ENCODE results near the gene CC2D1B. TPM values are rescaled to one million over a fixed set of nuclear protein-coding genes. Genes with fewer than 3 reads are reported as not detected.

CC2D1B gene
- total RNA-seq, 1 experiment from 2014 or later = 24.3 TPM

DNA sequence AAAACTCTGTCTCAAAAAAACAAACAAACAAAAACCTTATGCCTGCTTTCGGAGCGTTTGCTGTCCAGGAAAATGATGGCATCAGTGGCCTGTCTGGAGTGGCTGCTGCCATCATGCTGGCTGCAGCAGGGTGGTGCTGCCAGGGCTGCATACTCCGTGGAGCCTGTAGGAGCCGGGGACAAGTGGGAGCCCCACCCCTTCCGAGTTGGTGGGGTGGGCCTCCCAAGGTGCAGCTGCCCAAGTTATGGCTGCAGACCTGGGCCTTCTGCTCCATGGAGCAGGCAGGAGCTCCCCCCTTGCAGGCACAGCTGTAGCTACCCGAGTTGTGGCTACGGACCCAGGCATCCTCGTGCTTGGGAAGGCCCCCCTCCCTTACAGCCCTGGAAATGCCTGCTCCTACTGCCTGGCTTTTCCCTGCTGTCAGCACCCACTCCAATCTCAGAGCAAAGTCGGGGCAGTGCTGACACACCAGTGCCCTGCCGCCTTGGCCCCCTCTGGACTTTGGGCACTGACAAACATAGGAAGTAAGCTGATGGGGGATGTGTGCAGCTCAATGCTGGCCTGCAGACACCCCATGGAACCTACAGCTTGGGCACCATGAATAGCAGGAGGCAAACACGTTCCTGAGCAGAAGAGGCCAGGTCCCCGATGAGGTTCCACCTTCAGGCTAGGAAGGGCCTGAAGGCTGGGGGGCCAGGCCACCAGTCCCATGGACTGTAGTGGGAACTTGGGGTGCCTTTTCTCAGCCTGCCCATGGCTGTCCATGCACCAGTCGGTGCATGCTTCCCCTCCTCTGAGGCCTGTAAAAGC is 60.4 kb downstream of the CC2D1B start:
- no peaks in the 10 kb centered on the region for H3K27me3 Mint-ChIP-seq (ENCODE audit: low read depth)
- no peak overlapping the region for H4K91ac ChIP-seq (ENCODE audit: insufficient read length, low read depth, low read length)
- H3K4me2 ChIP-seq (ENCODE audit: insufficient read depth, insufficient read length, low read length) = no peak overlapping the region
- H4K20me1 ChIP-seq (ENCODE audit: control insufficient read depth, insufficient read depth, insufficient read length) = no peaks in the 10 kb centered on the region
- H2BK5ac ChIP-seq (ENCODE audit: insufficient read length, low read length) = no peak overlapping the region
- no peaks in the 10 kb centered on the region for H3K27me3 ChIP-seq (ENCODE audit: insufficient read depth, low read length)
- H3K79me1 ChIP-seq (ENCODE audit: insufficient read depth, low read depth, low read length, poor library complexity, severe bottlenecking) = no peaks in the 10 kb centered on the region
- no peak for DNase-seq
- no peak overlapping the region for H2AFZ ChIP-seq (ENCODE audit: low read length)
- H3K9me3 Mint-ChIP-seq = no peaks in the 10 kb centered on the region
- H3K9ac ChIP-seq (ENCODE audit: extremely low read depth, insufficient read length, low read length) = no peak overlapping the region
- H3T11ph ChIP-seq (ENCODE audit: low read length) = no peak overlapping the region
- no peak overlapping the region for H3K4ac ChIP-seq (ENCODE audit: low read depth, low read length)
- H2BK15ac ChIP-seq (ENCODE audit: low read depth, low read length) = no peak overlapping the region
- H3K18ac ChIP-seq (ENCODE audit: insufficient read length, low read depth, low read length) = no peak overlapping the region
- peaks cover 0 to 10% (median 4%) of the 10 kb centered on the region in 3 experiments; a peak in 4 of 7 replicates for H3K36me3 Mint-ChIP-seq (ENCODE audit: insufficient read depth in 1 of 3, low read depth in 3 of 3)
- no peak overlapping the region for H3K56ac ChIP-seq (ENCODE audit: insufficient read length, low read depth, low read length)
- H4K8ac ChIP-seq (replicated peaks; ENCODE audit: insufficient read length, low read depth, low read length) = no peak overlapping the region
- H4K5ac ChIP-seq (ENCODE audit: insufficient read length, low read depth, low read length) = no peak overlapping the region
- no peak overlapping the region for H2BK20ac ChIP-seq (ENCODE audit: low read depth, low read length, poor library complexity, severe bottlenecking)
- H3K9me3 ChIP-seq (ENCODE audit: control insufficient read depth, low read depth, low read length) = no peaks in the 10 kb centered on the region
- no peak overlapping the region for H3K27ac ChIP-seq (ENCODE audit: insufficient read length, low read depth, low read length)
- no peak overlapping the region for H3K27ac Mint-ChIP-seq
- H2BK12ac ChIP-seq (ENCODE audit: insufficient read length, low read depth, low read length) = no peak overlapping the region
- H2AK5ac ChIP-seq (ENCODE audit: insufficient read length, low read length) = no peak overlapping the region
- no CpG with 5 or more reads among the region's 13 CpGs for WGBS (ENCODE audit: extremely low coverage, insufficient read length, low lambda C conversion rate)
- no peak overlapping the region for H3K4me3 Mint-ChIP-seq
- H3K14ac ChIP-seq (ENCODE audit: insufficient read depth, low read length) = no peak overlapping the region; the same call in 1 of the 2 replicates
- H3K4me1 ChIP-seq (ENCODE audit: insufficient read depth, low read length) = no peaks in the 10 kb centered on the region
- TF ChIP-seq, protein P1, sequence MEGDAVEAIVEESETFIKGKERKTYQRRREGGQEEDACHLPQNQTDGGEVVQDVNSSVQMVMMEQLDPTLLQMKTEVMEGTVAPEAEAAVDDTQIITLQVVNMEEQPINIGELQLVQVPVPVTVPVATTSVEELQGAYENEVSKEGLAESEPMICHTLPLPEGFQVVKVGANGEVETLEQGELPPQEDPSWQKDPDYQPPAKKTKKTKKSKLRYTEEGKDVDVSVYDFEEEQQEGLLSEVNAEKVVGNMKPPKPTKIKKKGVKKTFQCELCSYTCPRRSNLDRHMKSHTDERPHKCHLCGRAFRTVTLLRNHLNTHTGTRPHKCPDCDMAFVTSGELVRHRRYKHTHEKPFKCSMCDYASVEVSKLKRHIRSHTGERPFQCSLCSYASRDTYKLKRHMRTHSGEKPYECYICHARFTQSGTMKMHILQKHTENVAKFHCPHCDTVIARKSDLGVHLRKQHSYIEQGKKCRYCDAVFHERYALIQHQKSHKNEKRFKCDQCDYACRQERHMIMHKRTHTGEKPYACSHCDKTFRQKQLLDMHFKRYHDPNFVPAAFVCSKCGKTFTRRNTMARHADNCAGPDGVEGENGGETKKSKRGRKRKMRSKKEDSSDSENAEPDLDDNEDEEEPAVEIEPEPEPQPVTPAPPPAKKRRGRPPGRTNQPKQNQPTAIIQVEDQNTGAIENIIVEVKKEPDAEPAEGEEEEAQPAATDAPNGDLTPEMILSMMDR (conservative IDR thresholded peaks at IDR 0.05) = no peak
- H3K79me2 ChIP-seq (ENCODE audit: insufficient read depth, low read length) = no peaks in the 10 kb centered on the region
- no peaks in the 10 kb centered on the region for H3K23me2 ChIP-seq (ENCODE audit: insufficient read length, low read depth, low read length, poor library complexity, severe bottlenecking)
- H2BK120ac ChIP-seq (ENCODE audit: low read depth, low read length, poor library complexity, severe bottlenecking) = no peak overlapping the region
- no peaks in the 10 kb centered on the region for H3K4me1 Mint-ChIP-seq
- no peak overlapping the region for H3K23ac ChIP-seq (ENCODE audit: insufficient read length, low read depth, low read length)

Other genes starting within 250 kb of the CC2D1B start
- 26.0 and 28.4 TPM in 2 replicates for gene ZFYVE9, start 224.1 kb downstream of the CC2D1B start, total RNA-seq (2021)
- 44.3 and 46.4 TPM in 2 replicates for gene ORC1, start 38.2 kb upstream of the CC2D1B start, total RNA-seq (2021)
- 87.2 and 89.9 TPM in 2 replicates for gene PRPF38A, start 38.4 kb upstream of the CC2D1B start, total RNA-seq (2021)
- gene TUT4, start 186.9 kb upstream of the CC2D1B start, total RNA-seq (2021) = 52.6 and 59.3 TPM in 2 replicates
- gene GPX7, start 236.2 kb upstream of the CC2D1B start, total RNA-seq (2021) = 12.1 and 12.5 TPM in 2 replicates

Measured in H9 (cell line).